Calu3 (cell line): ENCODE data around the gene FHL3. TPM values are rescaled to one million over a fixed set of nuclear protein-coding genes. Genes with fewer than 3 reads are reported as not detected.

ENCODE experiments used
- BruUV-seq: library from RNA; stranded (reverse); fragments of 400-500 nt; replicated peaks from 2 replicates; lab custom pipeline; 2021; lab: Mats Ljungman, UMichigan
- CTCF ChIA-PET: fragments of 300-600 bp; sonication (Branson Sonifier 250); formaldehyde crosslinking; loops from one replicate; lab custom pipeline; 2022; ENCODE audit warnings: antibody characterized with exemption; lab: Charles Lee
- DNase-seq: peaks from one replicate; pipeline ENCODE4 v3.0.0; 2022
- H3K27ac Mint-ChIP-seq: one replicate; pipeline ENCODE4 v1.8.0; 2022; ENCODE audit warnings: mixed read lengths; ENCODE audit not compliant: unreplicated experiment
- H3K27me3 Mint-ChIP-seq: one replicate; pipeline ENCODE4 v1.8.0; 2022; ENCODE audit warnings: mixed read lengths; ENCODE audit not compliant: unreplicated experiment
- H3K36me3 Mint-ChIP-seq: one replicate; pipeline ENCODE4 v1.8.0; 2022; ENCODE audit warnings: mild to moderate bottlenecking, moderate library complexity, mixed read lengths; ENCODE audit not compliant: insufficient read depth, unreplicated experiment
- H3K4me1 Mint-ChIP-seq: one replicate; pipeline ENCODE4 v1.8.0; 2022; ENCODE audit warnings: mild to moderate bottlenecking, low read depth, mixed read lengths; ENCODE audit not compliant: unreplicated experiment
- H3K4me3 Mint-ChIP-seq: one replicate; pipeline ENCODE4 v1.8.0; 2022; ENCODE audit warnings: mild to moderate bottlenecking, low read depth, moderate library complexity, mixed read lengths; ENCODE audit not compliant: unreplicated experiment
- H3K9me3 Mint-ChIP-seq: one replicate; pipeline ENCODE4 v1.8.0; 2022; ENCODE audit warnings: low read depth, mixed read lengths; ENCODE audit not compliant: unreplicated experiment
- intact Hi-C: fragments of 100-400 bp; cut with micrococcal nuclease; formaldehyde crosslinking; loops from one replicate; pipeline ENCODE4 v1.10.0; 2022; ENCODE audit not compliant: unreplicated experiment
- total RNA-seq: library from RNA; stranded (reverse); gene quantifications from 2 replicates; pipeline ENCODE4 v1.2.3, GENCODE V29; 2022
- TF ChIP-seq, protein P1 (sequence below): fragments of 200-600 bp; IDR thresholded peaks from one replicate; pipeline ENCODE4 v1.8.0; 2022; ENCODE audit warnings: antibody characterized with exemption; ENCODE audit not compliant: unreplicated experiment

The FHL3 gene
- total RNA-seq, 1 experiment from 2014 or later, result 20.4 TPM

DNA sequence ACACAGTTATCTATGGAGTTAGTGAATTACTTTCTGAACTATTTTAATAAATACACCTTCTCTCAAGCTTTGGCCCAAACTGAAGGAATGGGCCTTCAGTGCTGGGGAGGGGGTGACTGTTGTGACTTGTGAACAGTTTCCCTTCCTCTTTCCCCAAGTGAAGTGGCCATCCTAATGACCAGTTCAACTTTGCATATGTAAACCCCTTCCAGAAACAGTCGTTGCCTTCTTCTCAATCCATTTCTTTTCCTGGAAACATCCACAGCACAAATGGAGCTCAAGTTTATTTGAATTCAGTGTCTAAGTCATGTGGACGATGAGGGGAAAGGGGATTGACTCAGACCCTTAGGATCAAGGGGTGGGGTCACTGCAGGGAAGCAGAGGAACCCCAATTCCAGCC lies 57.1 kb downstream of the FHL3 start:
- no TSS peak for BruUV-seq
- TF ChIP-seq, protein P1, sequence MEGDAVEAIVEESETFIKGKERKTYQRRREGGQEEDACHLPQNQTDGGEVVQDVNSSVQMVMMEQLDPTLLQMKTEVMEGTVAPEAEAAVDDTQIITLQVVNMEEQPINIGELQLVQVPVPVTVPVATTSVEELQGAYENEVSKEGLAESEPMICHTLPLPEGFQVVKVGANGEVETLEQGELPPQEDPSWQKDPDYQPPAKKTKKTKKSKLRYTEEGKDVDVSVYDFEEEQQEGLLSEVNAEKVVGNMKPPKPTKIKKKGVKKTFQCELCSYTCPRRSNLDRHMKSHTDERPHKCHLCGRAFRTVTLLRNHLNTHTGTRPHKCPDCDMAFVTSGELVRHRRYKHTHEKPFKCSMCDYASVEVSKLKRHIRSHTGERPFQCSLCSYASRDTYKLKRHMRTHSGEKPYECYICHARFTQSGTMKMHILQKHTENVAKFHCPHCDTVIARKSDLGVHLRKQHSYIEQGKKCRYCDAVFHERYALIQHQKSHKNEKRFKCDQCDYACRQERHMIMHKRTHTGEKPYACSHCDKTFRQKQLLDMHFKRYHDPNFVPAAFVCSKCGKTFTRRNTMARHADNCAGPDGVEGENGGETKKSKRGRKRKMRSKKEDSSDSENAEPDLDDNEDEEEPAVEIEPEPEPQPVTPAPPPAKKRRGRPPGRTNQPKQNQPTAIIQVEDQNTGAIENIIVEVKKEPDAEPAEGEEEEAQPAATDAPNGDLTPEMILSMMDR, result no peak
- Mint-ChIP-seq H3K27me3 (no peaks in the 10 kb centered on the region), H3K9me3 (no peaks in the 10 kb centered on the region), H3K4me1 (peaks cover 14% of the 10 kb centered on the region), H3K36me3 (peaks cover 18% of the 10 kb centered on the region), H3K4me3 (no peak overlapping the region), H3K27ac (no peak overlapping the region)
- DNase-seq, result no peak
- intact Hi-C loops, result no loop called here
- CTCF ChIA-PET, result no interaction called here

DNA sequence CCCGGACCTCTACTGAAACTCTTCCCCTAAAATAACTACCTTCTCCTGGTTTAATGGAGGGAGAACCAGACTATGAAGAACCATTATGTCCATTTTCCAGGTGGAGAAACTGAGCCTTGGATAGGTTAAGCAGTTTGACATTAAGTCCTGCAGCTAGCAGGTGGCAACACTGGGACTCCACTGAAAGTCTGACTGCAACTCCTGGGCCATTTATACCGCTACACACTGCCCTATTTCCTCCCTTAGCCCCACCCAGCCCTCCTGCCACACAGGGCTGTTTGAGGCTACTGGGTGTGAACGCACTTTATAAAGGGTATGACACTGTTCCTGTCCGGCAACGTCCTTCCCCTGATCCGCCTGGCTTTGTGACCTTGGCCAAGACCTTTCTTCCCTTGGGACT lies 58.0 kb downstream of the FHL3 start:
- H3K36me3 Mint-ChIP-seq, result peaks cover 20% of the 10 kb centered on the region
- TF ChIP-seq, protein P1, result no peak
- H3K4me3 Mint-ChIP-seq, result peak overlapping the region; percentile 97
- peak overlapping the region; percentile 98 for H3K27ac Mint-ChIP-seq
- intact Hi-C loops, result no loop called here
- CTCF ChIA-PET, result interaction anchor here (0.8 kb wide), 1 partner anchor 16 kb away, joined by 4 read pairs; no protein-coding TSS in a partner anchor
- no peak for DNase-seq
- H3K4me1 Mint-ChIP-seq, result peaks cover 14% of the 10 kb centered on the region
- no peaks in the 10 kb centered on the region for H3K9me3 Mint-ChIP-seq
- no TSS peak for BruUV-seq
- no peaks in the 10 kb centered on the region for H3K27me3 Mint-ChIP-seq

Other genes starting within 250 kb of the FHL3 start
- 7.8 and 10.7 TPM in 2 replicates for gene EPHA10, start 240.4 kb downstream of the FHL3 start, total RNA-seq
- 28.1 and 28.6 TPM in 2 replicates for gene MANEAL, start 211.7 kb downstream of the FHL3 start, total RNA-seq
- gene C1orf122, start 197.7 kb downstream of the FHL3 start, total RNA-seq, result 41.3 and 43.6 TPM in 2 replicates
- gene YRDC, start 197.3 kb downstream of the FHL3 start, total RNA-seq, result 18.6 and 18.8 TPM in 2 replicates
- gene MTF1, start 145.9 kb downstream of the FHL3 start, total RNA-seq, result 27.1 and 34.3 TPM in 2 replicates
- gene INPP5B, start 58.5 kb downstream of the FHL3 start, total RNA-seq, result 18.0 and 21.5 TPM in 2 replicates
- 75.3 and 91.7 TPM in 2 replicates for gene SF3A3, start 15.5 kb downstream of the FHL3 start, total RNA-seq
- 38.5 and 43.0 TPM in 2 replicates for gene UTP11, start 7.2 kb upstream of the FHL3 start, total RNA-seq
- gene POU3F1, start 41.3 kb upstream of the FHL3 start, total RNA-seq, result not detected in 2 replicates